Testis (tissue), 2 donors: ENCODE results near the gene RRH.

Source experiments
- POLR2A ChIP-seq: fragments of 450-650 bp; IDR thresholded peaks from one replicate; pipeline ENCODE4 v1.6.1; 2017; ENCODE audit warnings: antibody characterized with exemption, mild to moderate bottlenecking, moderate library complexity
- TF ChIP-seq, protein P1 (sequence below), 3 experiments: fragments of 450-650 bp in 2 of 3; fragments of 200-600 bp in 1 of 3; sonication (generic) in 1 of 3; IDR thresholded peaks; one replicate each; pipeline ENCODE4 v1.5.1; 2016 to 2019; ENCODE audit warnings: antibody characterized with exemption in 3 of 3, mild to moderate bottlenecking in 2 of 3, moderate library complexity in 1 of 3

DNA sequence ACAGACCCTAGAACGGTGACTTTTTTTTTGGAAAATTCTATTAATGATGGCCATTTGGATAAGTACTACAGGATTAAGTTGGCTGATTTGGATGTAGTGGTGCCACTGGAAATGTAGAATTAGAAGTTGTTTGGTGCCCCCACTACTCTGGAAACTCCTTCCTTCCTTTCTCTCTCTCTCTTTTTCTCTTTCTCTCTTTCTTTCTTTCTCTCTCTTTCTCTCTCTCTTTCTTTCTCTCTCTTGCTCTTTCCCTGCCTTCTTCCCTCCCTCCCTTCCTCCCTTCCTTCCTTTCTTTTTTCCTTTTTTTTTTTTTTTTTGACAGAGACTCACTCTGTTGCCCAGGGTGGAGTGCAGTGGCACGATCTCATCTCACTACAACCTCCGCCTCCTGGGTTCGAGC is 9.5 kb upstream of the RRH start:
- TF ChIP-seq, protein P1, sequence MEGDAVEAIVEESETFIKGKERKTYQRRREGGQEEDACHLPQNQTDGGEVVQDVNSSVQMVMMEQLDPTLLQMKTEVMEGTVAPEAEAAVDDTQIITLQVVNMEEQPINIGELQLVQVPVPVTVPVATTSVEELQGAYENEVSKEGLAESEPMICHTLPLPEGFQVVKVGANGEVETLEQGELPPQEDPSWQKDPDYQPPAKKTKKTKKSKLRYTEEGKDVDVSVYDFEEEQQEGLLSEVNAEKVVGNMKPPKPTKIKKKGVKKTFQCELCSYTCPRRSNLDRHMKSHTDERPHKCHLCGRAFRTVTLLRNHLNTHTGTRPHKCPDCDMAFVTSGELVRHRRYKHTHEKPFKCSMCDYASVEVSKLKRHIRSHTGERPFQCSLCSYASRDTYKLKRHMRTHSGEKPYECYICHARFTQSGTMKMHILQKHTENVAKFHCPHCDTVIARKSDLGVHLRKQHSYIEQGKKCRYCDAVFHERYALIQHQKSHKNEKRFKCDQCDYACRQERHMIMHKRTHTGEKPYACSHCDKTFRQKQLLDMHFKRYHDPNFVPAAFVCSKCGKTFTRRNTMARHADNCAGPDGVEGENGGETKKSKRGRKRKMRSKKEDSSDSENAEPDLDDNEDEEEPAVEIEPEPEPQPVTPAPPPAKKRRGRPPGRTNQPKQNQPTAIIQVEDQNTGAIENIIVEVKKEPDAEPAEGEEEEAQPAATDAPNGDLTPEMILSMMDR (IDR thresholded peaks at IDR 0.05): no peak
- no peak for TF ChIP-seq POLR2A
